ENCODE measurements around the gene RAB6B. TPM values are rescaled to one million over a fixed set of nuclear protein-coding genes. Genes with fewer than 3 reads are reported as not detected.
A peak's percentile ranks its signal among the peaks of the same experiment; 100 is the strongest.

RAB6B gene
- polyA plus RNA-seq, 1 experiment = 2.2 TPM

DNA sequence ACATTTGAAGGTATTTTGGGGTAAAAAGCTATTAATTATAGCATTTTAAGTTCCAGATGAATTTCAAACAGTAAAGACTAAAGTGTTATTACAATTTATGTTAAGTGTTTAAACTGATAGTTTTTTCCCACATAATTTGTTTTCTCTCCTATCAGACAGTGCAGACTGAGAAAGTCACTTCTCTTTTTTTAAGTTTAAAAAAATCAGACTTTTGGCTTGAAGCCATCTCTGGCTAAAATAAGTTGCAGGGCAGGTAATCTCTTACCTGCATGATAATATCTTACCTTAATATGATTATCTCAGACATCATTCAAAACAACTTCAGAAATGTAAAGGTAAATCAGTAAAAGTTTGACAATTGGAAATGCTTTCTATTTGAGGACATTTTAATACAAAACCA is 21.5 kb upstream of the RAB6B start:
- H3K27me3 ChIP-seq (ENCODE audit: control insufficient read depth, insufficient read depth, low read length) = peaks cover 20% of the 10 kb centered on the region
- TF ChIP-seq, protein P1, sequence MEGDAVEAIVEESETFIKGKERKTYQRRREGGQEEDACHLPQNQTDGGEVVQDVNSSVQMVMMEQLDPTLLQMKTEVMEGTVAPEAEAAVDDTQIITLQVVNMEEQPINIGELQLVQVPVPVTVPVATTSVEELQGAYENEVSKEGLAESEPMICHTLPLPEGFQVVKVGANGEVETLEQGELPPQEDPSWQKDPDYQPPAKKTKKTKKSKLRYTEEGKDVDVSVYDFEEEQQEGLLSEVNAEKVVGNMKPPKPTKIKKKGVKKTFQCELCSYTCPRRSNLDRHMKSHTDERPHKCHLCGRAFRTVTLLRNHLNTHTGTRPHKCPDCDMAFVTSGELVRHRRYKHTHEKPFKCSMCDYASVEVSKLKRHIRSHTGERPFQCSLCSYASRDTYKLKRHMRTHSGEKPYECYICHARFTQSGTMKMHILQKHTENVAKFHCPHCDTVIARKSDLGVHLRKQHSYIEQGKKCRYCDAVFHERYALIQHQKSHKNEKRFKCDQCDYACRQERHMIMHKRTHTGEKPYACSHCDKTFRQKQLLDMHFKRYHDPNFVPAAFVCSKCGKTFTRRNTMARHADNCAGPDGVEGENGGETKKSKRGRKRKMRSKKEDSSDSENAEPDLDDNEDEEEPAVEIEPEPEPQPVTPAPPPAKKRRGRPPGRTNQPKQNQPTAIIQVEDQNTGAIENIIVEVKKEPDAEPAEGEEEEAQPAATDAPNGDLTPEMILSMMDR (IDR thresholded peaks at IDR 0.05; ENCODE audit: low read depth, low read length) = no peak
- no peak for DNase-seq (ENCODE audit: low read depth, low spot score)
- H3K27ac ChIP-seq (ENCODE audit: low read depth, low read length) = no peak overlapping the region
- H3K9me3 ChIP-seq (ENCODE audit: control insufficient read depth, insufficient read depth, low read length) = no peaks in the 10 kb centered on the region
- no peak overlapping the region for H3K4me3 ChIP-seq (ENCODE audit: low read depth, low read length)
- ChIA-PET CTCF (interaction anchor here (0.8 to 1.0 kb wide), 2 partner anchors 11 to 13 kb away, joined by 3 to 5 read pairs; no protein-coding TSS in a partner anchor), POLR2A (no interaction called here)

DNA sequence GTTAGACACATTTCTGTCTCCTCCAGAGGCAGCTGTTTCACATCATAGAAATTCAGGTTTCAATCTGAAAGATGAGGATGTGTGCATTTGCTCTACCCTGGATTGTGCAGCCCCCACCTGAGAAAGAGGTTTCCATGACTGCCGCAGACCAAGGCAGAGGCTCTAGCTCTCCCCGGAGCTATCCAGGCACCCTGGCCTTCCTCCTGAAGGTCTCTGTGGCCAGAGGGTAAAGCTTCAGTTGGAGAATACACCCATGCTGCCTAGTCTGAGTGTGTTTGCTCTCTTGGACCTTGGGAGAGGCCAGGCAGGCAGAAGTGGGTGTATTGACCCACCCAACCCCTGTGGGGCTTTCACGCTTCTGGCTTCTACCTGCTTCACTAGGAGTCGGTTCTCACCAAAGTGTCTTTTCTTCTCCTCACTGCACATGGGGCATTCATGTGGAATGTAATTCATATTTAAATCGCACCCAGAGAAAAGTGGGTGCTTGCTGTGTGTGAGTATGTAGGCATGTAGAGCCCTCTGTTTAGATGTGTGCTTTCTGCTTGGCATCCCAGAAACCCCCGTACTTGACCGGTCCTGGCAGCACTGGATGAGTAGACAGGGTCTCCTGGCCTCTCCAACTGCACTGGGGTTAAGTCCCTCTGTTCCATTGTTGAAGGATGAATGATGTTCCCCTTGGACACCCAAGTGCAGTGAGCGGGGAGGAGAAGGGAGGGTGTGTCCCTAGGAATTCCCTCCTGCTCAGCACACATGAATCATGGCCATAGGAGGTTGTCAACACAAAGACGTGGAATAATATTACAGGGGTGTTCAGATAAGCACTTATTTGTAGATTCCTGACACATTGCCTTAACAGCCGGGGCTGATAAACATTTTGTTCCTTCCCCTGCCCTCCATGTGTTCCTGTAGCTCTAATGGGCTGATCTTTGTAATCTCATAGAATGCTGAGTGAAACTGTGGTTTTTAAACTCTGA is 20.3 kb upstream of the RAB6B start:
- ChIA-PET CTCF (interaction anchor here (0.8 to 1.0 kb wide), 2 partner anchors 12 to 14 kb away, joined by 3 to 5 read pairs; no protein-coding TSS in a partner anchor), POLR2A (no interaction called here)
- TF ChIP-seq, protein P1 (IDR thresholded peaks at IDR 0.05; ENCODE audit: low read depth, low read length) = no peak
- no peak overlapping the region for H3K27ac ChIP-seq (ENCODE audit: low read depth, low read length)
- H3K9me3 ChIP-seq (ENCODE audit: control insufficient read depth, insufficient read depth, low read length) = no peaks in the 10 kb centered on the region
- no peak for DNase-seq (ENCODE audit: low read depth, low spot score)
- peaks cover 20% of the 10 kb centered on the region for H3K27me3 ChIP-seq (ENCODE audit: control insufficient read depth, insufficient read depth, low read length)
- H3K4me3 ChIP-seq (ENCODE audit: low read depth, low read length) = no peak overlapping the region

DNA sequence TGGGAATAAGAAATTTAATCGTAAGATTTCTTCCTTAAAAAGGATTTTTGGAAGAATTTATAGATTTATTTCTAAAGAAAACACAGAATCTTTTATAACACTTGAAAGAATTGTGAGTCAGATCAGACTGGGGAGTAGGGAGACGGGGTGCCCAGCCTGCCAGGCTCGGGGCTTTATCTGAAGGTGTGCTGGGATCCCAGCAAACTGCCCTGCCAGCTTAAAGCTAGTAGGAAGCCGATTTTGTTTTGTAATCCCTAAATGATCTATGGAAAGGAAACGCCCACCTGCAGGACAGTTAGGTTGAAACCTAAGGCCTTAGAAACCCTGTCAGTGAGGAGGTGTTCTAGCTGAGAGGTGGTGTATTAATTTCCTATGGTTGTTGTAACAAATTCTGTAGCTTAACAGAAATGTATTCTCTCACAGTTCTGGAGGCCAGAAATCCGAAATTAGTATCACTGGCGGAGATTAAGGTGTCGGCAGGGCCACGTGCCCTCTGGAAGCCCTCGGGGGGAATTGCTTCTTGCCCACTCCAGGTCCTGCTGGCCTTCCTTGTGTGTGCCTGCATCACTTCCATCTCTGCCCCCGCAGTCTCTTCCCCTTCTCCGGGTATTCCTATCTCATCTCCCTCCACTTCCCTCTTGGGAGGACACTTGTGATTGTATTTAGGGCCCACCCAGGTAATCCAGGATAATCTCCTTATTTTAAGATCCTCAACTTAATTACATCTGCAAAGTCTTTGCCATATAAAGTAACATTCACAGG is 19.3 kb upstream of the RAB6B start:
- H3K27me3 ChIP-seq (ENCODE audit: control insufficient read depth, insufficient read depth, low read length) = peaks cover 20% of the 10 kb centered on the region
- ChIA-PET CTCF (no interaction called here), POLR2A (no interaction called here)
- H3K9me3 ChIP-seq (ENCODE audit: control insufficient read depth, insufficient read depth, low read length) = no peaks in the 10 kb centered on the region
- TF ChIP-seq, protein P1 (IDR thresholded peaks at IDR 0.05; ENCODE audit: low read depth, low read length) = no peak
- no peak for DNase-seq (ENCODE audit: low read depth, low spot score)
- H3K4me3 ChIP-seq (ENCODE audit: low read depth, low read length) = no peak overlapping the region
- H3K27ac ChIP-seq (ENCODE audit: low read depth, low read length) = no peak overlapping the region

DNA sequence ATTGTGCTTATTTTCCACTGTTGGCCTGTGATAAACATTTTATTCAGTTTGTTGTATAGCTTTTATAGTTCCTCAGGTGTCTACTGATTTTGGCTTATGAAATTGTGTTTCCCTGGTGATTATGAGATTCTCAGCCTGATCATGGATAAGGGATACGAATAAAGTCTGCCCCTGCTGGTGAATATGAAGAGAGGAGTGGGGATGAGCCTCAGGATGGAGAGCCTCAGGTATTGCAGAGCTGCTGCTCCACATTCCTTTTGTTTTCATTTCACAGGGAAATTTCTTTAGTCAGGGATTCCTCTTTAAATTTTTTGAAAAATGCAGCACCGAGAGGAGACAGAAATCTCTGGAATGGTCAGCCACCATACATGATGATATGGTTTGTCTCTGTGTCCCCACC is 14.7 kb upstream of the RAB6B start:
- POLR2A ChIA-PET = no interaction called here
- Histone ChIP-seq H3K27ac (ENCODE audit: low read depth, low read length) (no peak overlapping the region), H3K9me3 (ENCODE audit: control insufficient read depth, insufficient read depth, low read length) (no peaks in the 10 kb centered on the region), H3K4me3 (ENCODE audit: low read depth, low read length) (no peak overlapping the region), H3K27me3 (ENCODE audit: control insufficient read depth, insufficient read depth, low read length) (peaks cover 10% of the 10 kb centered on the region)
- DNase-seq (ENCODE audit: low read depth, low spot score) = no peak
- CTCF ChIA-PET = interaction anchor here (1.0 kb wide), 1 partner anchor 10 kb away, joined by 4 read pairs; no protein-coding TSS in a partner anchor
- TF ChIP-seq, protein P1 (IDR thresholded peaks at IDR 0.05; ENCODE audit: low read depth, low read length) = peak; percentile 36
